WERI-Rb-1 (cell line): Measurements from ENCODE around the gene HSPD1.

Experiments used
- DNase-seq: peaks from one replicate; pipeline ENCODE4 v3.0.0-alpha.2; 2020
- H3K27ac ChIP-seq: fragments of 250-450 bp; sonication (Bioruptor Pico); 2 replicates; pipeline ENCODE4 v1.5.1; 2020; ENCODE audit warnings: mild to moderate bottlenecking, moderate library complexity
- H3K27me3 ChIP-seq: fragments of 250-450 bp; sonication (Bioruptor Pico); 2 replicates; pipeline ENCODE4 v1.5.1; 2021; ENCODE audit warnings: mild to moderate bottlenecking, low read depth, moderate library complexity; ENCODE audit not compliant: insufficient read depth, severe bottlenecking
- H3K36me3 ChIP-seq: fragments of 250-450 bp; sonication (Bioruptor Pico); 2 replicates; pipeline ENCODE4 v1.5.1; 2020; ENCODE audit warnings: mild to moderate bottlenecking, moderate library complexity
- H3K4me3 ChIP-seq: 2 replicates; pipeline ENCODE4 v1.5.1; 2011; ENCODE audit warnings: low read depth, mild to moderate bottlenecking, control low read depth, low read length
- H3K9me3 ChIP-seq: fragments of 250-450 bp; sonication (Bioruptor Pico); 2 replicates; pipeline ENCODE4 v1.5.1; 2021; ENCODE audit warnings: mild to moderate bottlenecking, moderate library complexity; ENCODE audit not compliant: severe bottlenecking
- CTCF ChIP-seq: IDR thresholded peaks from 2 replicates; pipeline ENCODE4 v1.5.1; 2011; ENCODE audit warnings: low read depth, mild to moderate bottlenecking, control low read depth, inconsistent platforms, low read length

HSPD1 gene

GRCh38 chr2:197538412-197538811 lies 38.8 kb upstream of the HSPD1 start:
- no peaks in the 10 kb centered on the region for H3K9me3 ChIP-seq
- TF ChIP-seq CTCF, result no peak
- H3K27me3 ChIP-seq, result no peaks in the 10 kb centered on the region
- no peak overlapping the region for H3K27ac ChIP-seq
- peaks cover 60% of the 10 kb centered on the region for H3K36me3 ChIP-seq
- no peak overlapping the region for H3K4me3 ChIP-seq
- DNase-seq, result no peak

GRCh38 chr2:197517150-197517549 lies 17.5 kb upstream of the HSPD1 start:
- Histone ChIP-seq H3K4me3 (peak overlapping the region; percentile 65), H3K27me3 (no peaks in the 10 kb centered on the region), H3K36me3 (peaks cover 8% of the 10 kb centered on the region), H3K9me3 (no peaks in the 10 kb centered on the region), H3K27ac (no peak overlapping the region)
- no peak for TF ChIP-seq CTCF
- no peak for DNase-seq

- Histone ChIP-seq H3K4me3 (peak overlapping the region; percentile 65), H3K27ac (peak overlapping the region; percentile 93), H3K36me3 (peaks cover 8% of the 10 kb centered on the region), H3K9me3 (no peaks in the 10 kb centered on the region), H3K27me3 (no peaks in the 10 kb centered on the region)
- no peak for DNase-seq
- no peak for TF ChIP-seq CTCF
Measured at GRCh38 chr2:197516393-197516761, 16.7 kb upstream of the HSPD1 start.

GRCh38 chr2:197515739-197516392 lies 16.2 kb upstream of the HSPD1 start, which contains the start of gene MOB4:
TSS of gene MOB4 (plus strand) at chr2:197516066. CDS start at chr2:197516087, 21 bp downstream.
- Histone ChIP-seq H3K9me3 (no peaks in the 10 kb centered on the region), H3K27me3 (no peaks in the 10 kb centered on the region), H3K4me3 (peak within 1 kb of the TSS; percentile 65), H3K36me3 (peaks cover 8% of the 10 kb centered on the region), H3K27ac (peak within 1 kb of the TSS; percentile 93)
- TF ChIP-seq CTCF, result no peak
- peak; percentile 96 for DNase-seq

- H3K4me3 ChIP-seq, result peak overlapping the region; percentile 65
- peak overlapping the region; percentile 93 for H3K27ac ChIP-seq
- no peaks in the 10 kb centered on the region for H3K27me3 ChIP-seq
- no peak for TF ChIP-seq CTCF
- peaks cover 8% of the 10 kb centered on the region for H3K36me3 ChIP-seq
- DNase-seq, result peak; percentile 20
- no peaks in the 10 kb centered on the region for H3K9me3 ChIP-seq
Measured at GRCh38 chr2:197515315-197515738, 15.7 kb upstream of the HSPD1 start.

GRCh38 chr2:197514754-197515153 lies 15.1 kb upstream of the HSPD1 start:
- Histone ChIP-seq H3K9me3 (no peaks in the 10 kb centered on the region), H3K27ac (peak overlapping the region; percentile 93), H3K4me3 (peak overlapping the region; percentile 65), H3K27me3 (no peaks in the 10 kb centered on the region), H3K36me3 (peaks cover 7% of the 10 kb centered on the region)
- TF ChIP-seq CTCF, result no peak
- DNase-seq, result no peak
